NCI-H2171 treated with DMSO at 0.1 percent for 48 hours (cell line): ENCODE results near the gene ABCF3.
A peak's percentile ranks its signal among the peaks of the same experiment; 100 is the strongest.

Experiments
- DNase-seq: peaks from one replicate; lab custom pipeline; 2025; lab: John Stamatoyannopoulos, UW

The ABCF3 gene

GRCh38 chr3:184188080-184188479, 2.1 kb downstream of the ABCF3 start:
- no peak for DNase-seq

- no peak for DNase-seq
Measured at GRCh38 chr3:184189421-184189820, 3.4 kb downstream of the ABCF3 start.

GRCh38 chr3:184192889-184193288, 6.9 kb downstream of the ABCF3 start:
- DNase-seq: no peak

DNA sequence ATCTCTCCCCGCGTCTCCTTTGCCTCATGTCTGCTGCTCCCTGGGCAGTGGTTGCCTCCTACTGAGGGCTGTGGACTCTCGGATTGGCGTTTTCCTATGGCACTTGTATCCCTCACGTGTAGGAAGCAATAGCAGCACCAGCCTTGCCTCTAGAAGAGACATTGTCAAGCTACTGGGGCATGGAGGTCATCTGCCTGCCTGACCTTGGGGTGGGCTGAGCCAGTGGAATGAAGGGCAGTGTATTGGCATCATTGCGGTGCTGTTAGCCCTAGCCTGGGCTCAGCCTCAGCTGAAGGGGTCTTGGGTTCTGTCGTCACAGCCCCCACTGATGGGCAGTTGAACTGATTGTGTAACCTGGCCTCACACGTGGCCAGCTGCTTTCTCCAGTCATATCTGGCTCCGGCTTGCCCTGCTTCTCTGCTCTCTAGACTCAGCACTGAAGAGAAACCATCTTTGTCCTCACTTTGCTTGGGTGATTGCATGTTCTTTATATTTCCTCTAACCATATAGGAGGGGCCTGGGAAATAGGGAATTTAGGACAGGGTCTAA, 8.1 kb downstream of the ABCF3 start:
- no peak for DNase-seq

- DNase-seq: no peak
Measured at GRCh38 chr3:184196536-184196935, 10.5 kb downstream of the ABCF3 start.

DNA sequence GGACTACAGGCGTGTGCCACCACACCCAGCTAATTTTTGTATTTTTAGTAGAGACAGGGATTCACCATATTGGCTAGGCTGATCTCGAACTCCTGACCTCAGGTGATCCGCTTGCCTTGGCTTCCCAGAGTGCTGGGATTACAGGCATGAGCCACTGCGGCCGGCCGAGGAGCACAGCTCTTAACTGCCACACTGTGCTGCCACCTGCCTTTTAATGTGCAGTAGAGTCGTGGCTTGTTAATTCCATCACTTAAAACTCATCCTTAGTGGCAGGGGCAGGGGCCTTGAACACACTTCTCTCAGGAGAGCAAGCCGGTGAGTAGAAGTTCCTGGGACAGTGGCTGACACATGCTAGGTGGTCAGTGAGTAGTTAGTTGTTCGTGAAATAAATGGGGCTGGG, 12.5 kb downstream of the ABCF3 start:
- no peak for DNase-seq

DNA sequence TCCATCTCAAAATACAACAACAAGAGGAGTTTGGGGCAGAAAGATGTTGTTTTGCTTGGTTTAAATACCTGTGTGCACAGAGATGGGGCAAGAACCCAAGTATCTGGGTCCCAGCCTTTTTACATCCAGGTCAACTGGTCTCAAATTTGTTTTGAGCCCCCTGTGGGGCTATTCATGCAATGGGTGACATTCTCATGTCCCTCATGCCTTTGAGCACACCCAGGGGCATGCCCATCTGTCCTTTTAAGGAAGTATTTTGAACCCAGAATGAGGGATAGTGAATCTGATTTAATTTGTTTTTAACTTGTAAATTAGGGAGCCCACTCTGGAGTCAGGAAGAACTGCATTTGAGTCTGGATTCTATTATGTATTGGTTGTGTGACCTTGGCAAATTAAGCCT, 14.8 kb downstream of the ABCF3 start:
- no peak for DNase-seq

DNA sequence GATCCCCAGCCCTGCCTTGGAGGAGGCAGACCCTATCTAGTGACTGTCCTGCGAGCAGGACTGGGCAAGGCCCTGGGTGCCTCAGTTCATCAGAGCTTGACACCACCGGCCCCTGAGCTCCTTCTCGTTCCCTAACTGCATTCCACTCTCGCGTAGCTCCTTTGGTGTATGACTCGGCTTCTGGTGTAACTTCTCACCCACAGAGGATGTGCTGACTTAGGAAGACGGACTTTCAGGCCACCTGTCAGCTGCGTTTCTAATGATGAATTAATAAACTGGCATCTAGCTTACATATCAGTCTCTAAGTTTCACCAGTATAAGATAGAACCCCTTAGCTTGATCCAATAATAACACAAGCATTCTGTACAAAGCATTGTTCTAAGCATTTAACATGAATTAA, 17.5 kb downstream of the ABCF3 start:
- DNase-seq: no peak

DNA sequence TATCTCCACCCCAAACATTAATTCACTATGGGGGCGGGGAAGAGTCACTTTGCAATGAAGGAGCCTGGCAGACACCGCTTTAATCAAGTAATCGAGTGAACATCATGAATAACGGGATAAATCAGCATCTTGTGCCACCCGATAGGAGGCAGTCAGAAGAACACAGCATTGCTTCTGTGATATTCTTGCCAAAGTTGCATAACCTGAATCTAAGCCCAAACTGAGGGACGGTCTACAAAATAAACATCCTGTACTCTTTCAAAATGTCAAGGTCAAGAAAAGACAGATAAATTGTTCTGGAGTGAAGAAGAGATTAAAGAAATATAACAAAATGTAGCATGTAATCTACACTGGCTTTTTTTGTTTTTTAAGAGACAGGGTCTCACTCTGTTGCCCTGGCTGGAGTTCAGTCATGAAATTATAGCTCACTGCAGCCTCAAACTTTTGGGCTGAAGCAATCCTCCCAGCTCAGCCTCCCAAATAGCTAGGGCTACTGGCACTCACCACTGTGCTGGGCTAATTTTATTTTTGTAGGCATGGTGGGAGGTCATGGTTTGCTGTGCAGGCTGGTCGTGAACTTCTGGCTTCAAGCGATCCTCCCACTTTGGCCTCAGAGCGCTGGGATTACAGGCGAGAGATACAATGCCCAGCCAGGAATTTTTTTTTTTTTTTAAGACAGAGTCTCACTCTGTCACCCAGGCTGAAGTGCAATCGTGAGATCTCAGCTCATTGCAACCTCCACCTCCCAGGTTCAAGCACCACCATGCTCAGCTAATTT, 23.3 kb downstream of the ABCF3 start:
- no peak for DNase-seq

GRCh38 chr3:184211297-184211696, 25.3 kb downstream of the ABCF3 start:
- DNase-seq: no peak

DNA sequence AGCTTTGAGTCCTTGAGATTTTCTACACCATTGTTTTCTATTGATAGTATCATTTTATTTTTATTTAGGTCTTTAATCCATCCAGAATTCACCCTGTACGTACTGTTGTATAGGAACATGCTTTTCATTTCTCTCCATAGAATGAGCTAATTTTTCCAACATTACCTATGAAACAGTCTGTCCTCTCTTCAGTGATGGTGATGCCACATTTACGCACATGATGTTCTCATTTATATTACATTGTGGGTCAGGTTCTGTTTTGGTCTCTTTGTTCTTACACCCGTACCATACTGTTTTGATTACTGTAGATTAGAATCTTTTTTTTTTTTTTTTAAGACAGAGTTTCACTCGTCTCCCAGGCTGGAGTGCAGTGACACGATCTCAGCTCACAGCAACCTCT, 25.7 kb downstream of the ABCF3 start:
- no peak for DNase-seq

- DNase-seq: no peak
Measured at GRCh38 chr3:184218814-184219213, 32.8 kb downstream of the ABCF3 start.

GRCh38 chr3:184222521-184222920, 36.5 kb downstream of the ABCF3 start:
- DNase-seq: no peak

DNA sequence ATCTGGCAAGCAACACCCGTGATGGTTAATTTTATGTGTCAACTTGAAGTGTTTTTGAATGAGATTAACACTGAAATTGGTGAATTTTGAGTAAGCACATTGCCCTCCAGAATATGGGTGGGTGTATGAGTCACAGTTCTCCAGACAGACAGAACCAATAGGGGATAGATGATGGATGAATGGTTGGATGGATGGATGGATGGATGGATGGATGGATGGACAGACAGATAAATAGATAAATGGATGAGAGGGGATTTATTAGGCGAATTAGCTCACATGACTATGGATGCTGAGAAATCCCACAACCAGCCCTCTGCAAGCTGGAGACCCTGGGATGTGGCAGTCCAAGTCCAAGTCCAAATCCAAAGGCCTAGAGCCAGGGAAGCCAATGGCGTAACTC, 37.9 kb downstream of the ABCF3 start:
- no peak for DNase-seq

DNA sequence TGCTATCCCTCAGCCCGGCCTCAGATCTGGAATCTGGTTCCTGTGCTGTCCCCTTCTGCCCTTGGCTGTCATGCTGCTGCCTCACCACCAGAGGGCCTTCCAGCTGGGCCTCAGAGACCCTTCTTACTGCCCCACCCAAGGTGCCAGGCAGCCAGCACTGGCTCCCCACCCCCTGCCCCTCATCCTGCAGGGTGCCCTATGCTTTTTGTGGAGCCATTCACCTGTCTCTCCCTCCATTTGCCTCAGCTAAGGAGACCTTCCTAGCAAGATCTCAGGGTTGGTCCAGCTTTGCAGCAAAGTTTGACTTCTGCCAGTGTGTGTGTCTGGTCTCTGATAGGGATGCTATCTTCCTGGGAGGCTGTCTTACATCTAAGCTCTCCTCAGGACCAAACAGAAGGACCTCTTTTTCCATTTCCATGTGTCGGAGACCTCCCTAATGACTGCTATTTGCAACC, 41.5 kb downstream of the ABCF3 start:
- peak; percentile 34 for DNase-seq

DNA sequence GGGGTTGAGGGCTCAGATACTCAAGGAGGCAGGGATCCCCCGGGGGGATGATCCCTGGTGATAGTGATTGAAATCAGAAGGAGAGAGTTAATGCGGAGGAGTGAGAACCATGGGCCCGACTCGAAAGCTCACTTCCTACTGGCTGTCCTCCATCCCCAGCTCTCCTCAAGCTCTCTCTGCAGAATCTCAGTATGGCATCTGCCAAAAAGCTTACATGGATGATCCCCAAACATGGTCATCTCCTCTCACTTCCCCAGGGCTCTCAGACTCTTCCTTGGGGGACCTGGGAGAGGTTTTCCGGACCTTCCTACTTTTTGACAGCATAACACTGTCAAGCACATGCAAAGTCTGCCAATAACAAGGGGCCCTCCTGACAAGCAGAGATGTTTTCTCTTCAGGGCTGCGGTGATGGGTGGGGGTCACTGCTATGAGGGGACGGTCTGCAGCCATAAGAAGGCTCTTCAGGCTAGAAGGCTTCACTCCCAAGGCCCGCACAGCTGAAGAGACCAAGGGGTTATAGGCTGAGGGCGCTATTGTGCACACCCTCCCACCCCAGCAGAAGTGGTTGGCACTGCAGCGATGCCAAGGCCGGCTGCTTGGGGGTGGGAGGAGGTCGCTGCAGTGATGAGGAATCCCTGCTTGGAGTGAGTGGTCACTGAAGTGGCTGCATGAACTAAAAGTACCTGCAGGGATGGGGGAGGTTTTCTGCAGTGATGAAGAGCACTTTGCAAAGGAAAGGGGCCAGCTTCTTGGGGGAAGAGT, 42.6 kb downstream of the ABCF3 start:
- no peak for DNase-seq

- peak; percentile 82 for DNase-seq
Measured at GRCh38 chr3:184229394-184230080, 43.5 kb downstream of the ABCF3 start, which contains the start of gene VWA5B2. TSS of gene VWA5B2 (plus strand) at chr3:184229585. CDS start at chr3:184230529, 944 bp downstream.

DNA sequence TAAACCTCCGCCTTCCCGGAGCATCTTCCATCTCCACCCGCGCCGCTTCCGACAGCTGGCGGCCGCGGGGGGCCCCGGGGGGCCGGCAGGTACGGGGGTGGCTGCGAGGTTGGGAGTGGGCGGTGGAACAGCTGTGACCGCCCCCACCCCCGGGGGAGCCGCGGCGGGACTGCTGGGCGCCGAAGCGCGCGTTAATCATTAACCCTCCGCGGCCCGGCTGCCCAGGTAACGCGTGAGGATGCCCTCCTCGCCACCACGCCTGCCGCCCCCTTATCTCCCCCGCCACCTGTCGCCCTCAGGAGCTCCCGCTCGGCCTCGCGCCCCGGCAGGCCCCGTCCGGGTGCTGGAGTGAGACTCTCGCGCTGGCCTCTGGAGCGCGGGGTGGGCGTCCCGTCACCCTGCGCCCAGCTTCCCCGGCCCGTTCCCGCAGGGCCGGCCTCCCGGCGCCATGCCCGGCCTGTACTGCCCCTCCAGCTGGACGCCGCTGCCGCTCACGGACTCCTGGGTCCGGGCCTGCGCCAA, 44.1 kb downstream of the ABCF3 start:
- peak; percentile 80 for DNase-seq

- peak; percentile 74 for DNase-seq
Measured at GRCh38 chr3:184230603-184231528, 44.9 kb downstream of the ABCF3 start.

GRCh38 chr3:184231671-184232070, 45.7 kb downstream of the ABCF3 start:
- peak; percentile 16 for DNase-seq
